ENCODE results near the gene PRPF8. TPM values are rescaled to one million over a fixed set of nuclear protein-coding genes. Genes with fewer than 3 reads are reported as not detected.

The PRPF8 gene
- polyA plus RNA-seq, 1 donor from 2014 or later: 56.9 TPM

DNA sequence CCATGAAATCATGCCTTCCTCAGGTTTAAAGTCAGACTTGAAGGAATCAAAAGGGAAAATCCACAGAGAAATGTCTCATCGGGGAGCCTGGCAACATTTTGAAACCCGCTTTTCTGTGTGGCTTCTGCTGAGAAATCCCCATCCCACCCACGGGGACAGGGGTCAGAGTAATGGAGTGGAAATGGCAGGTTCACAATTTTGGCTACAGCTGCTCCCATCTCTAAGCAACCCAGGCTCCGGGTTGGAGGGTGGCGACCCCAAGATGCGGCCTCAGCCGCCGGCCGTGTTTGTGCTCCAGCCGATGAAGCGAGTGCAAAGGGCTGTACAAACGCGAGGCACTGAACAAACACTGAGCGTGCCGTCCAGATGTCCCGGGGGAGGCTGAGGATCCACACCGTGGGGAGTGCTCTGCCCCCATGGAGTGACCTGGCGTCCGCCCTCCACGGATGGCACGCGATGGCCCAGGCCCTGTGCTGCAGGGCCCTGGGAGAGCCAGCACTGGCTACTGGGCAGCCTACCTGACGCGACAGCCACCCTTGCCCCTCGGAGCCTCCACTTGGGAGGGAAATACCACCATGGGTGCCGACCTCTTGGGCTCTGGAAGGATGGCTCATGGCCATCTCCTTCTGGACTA lies 78.2 kb downstream of the PRPF8 start:
- Histone ChIP-seq H2AFZ (ENCODE audit: low read depth, low read length) (no peak overlapping the region), H3K9me3 (ENCODE audit: low read length) (peaks cover 6% of the 10 kb centered on the region), H3K36me3 (ENCODE audit: insufficient read depth, low read length) (peaks cover 8% of the 10 kb centered on the region), H3K4me2 (ENCODE audit: low read length) (no peak overlapping the region), H3K9me2 (ENCODE audit: insufficient read depth, low read length) (no peaks in the 10 kb centered on the region), H3K79me2 (replicated peaks; ENCODE audit: insufficient read depth, low read length) (no peaks in the 10 kb centered on the region), H3K27me3 (ENCODE audit: insufficient read depth, low read depth, low read length) (no peaks in the 10 kb centered on the region), H3K9ac (ENCODE audit: low read length) (no peak overlapping the region), H3K27ac (ENCODE audit: low read length) (no peak overlapping the region), H3F3A (ENCODE audit: insufficient read depth, low read length, poor library complexity, severe bottlenecking) (no peaks in the 10 kb centered on the region), H4K20me1 (ENCODE audit: insufficient read depth) (no peaks in the 10 kb centered on the region), H3K4me3 (ENCODE audit: low read length) (no peak overlapping the region)
- TF ChIP-seq MXI1 (conservative IDR thresholded peaks at IDR 0.05; ENCODE audit: poor library complexity, severe bottlenecking) (no peak), RAD21 (conservative IDR thresholded peaks at IDR 0.05) (no peak), EZH2 (IDR thresholded peaks at IDR 0.05; ENCODE audit: borderline replicate concordance, insufficient read depth, low read length, poor library complexity, severe bottlenecking) (no peak), SMC3 (conservative IDR thresholded peaks at IDR 0.05; ENCODE audit: poor library complexity) (no peak), POLR2AphosphoS5 (IDR thresholded peaks at IDR 0.05) (no peak), TAF1 (IDR thresholded peaks at IDR 0.05; ENCODE audit: low read depth) (no peak), EP300 (conservative IDR thresholded peaks at IDR 0.05; ENCODE audit: poor library complexity, severe bottlenecking) (no peak)
- TF ChIP-seq, protein P1, sequence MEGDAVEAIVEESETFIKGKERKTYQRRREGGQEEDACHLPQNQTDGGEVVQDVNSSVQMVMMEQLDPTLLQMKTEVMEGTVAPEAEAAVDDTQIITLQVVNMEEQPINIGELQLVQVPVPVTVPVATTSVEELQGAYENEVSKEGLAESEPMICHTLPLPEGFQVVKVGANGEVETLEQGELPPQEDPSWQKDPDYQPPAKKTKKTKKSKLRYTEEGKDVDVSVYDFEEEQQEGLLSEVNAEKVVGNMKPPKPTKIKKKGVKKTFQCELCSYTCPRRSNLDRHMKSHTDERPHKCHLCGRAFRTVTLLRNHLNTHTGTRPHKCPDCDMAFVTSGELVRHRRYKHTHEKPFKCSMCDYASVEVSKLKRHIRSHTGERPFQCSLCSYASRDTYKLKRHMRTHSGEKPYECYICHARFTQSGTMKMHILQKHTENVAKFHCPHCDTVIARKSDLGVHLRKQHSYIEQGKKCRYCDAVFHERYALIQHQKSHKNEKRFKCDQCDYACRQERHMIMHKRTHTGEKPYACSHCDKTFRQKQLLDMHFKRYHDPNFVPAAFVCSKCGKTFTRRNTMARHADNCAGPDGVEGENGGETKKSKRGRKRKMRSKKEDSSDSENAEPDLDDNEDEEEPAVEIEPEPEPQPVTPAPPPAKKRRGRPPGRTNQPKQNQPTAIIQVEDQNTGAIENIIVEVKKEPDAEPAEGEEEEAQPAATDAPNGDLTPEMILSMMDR (IDR thresholded peaks at IDR 0.05; ENCODE audit: poor library complexity, severe bottlenecking): no peak
- TF ChIP-seq, protein P2, sequence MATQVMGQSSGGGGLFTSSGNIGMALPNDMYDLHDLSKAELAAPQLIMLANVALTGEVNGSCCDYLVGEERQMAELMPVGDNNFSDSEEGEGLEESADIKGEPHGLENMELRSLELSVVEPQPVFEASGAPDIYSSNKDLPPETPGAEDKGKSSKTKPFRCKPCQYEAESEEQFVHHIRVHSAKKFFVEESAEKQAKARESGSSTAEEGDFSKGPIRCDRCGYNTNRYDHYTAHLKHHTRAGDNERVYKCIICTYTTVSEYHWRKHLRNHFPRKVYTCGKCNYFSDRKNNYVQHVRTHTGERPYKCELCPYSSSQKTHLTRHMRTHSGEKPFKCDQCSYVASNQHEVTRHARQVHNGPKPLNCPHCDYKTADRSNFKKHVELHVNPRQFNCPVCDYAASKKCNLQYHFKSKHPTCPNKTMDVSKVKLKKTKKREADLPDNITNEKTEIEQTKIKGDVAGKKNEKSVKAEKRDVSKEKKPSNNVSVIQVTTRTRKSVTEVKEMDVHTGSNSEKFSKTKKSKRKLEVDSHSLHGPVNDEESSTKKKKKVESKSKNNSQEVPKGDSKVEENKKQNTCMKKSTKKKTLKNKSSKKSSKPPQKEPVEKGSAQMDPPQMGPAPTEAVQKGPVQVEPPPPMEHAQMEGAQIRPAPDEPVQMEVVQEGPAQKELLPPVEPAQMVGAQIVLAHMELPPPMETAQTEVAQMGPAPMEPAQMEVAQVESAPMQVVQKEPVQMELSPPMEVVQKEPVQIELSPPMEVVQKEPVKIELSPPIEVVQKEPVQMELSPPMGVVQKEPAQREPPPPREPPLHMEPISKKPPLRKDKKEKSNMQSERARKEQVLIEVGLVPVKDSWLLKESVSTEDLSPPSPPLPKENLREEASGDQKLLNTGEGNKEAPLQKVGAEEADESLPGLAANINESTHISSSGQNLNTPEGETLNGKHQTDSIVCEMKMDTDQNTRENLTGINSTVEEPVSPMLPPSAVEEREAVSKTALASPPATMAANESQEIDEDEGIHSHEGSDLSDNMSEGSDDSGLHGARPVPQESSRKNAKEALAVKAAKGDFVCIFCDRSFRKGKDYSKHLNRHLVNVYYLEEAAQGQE (IDR thresholded peaks at IDR 0.05; ENCODE audit: borderline replicate concordance): no peak

DNA sequence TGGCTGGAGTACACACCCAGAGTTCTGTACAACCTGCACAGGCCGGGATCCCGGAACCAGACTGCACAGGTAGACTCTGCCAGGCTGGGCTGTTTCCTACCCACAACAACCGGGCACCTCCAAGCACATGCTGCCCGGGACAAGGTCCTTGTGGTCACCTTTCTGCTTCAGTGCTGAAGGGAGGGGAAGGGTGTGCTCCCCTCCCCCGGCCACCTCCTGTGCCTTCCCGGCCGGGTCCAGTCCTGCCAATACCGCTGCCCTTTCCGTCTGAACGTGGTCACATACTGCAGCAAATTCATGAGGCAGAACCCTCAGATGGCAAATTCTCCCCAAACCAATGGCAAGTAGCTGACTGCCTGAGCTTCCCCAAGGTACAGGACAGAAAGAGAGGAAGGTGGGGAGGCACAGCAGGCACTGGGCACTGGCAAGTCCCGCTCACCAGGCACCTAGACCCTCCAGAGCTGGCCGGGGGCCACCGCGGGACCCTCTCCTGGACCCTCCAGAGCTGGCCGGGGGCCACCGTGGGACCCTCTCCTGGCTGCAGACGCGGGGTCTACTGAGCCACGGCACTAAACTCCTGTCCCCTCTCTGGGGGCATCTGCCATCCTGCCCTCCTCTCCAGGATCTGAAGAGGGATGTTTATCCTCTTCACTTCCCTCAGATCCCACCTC lies 78.9 kb downstream of the PRPF8 start:
- H2AFZ ChIP-seq (ENCODE audit: low read depth, low read length): no peak overlapping the region

More for the DNA sequence above, 78.9 kb downstream of the PRPF8 start:
- Histone ChIP-seq H4K20me1 (ENCODE audit: insufficient read depth) (no peaks in the 10 kb centered on the region), H3K9ac (ENCODE audit: low read length) (no peak overlapping the region), H3K9me3 (ENCODE audit: low read length) (peaks cover 11% of the 10 kb centered on the region), H3K27ac (ENCODE audit: low read length) (no peak overlapping the region), H3K4me2 (ENCODE audit: low read length) (no peak overlapping the region), H3K27me3 (ENCODE audit: insufficient read depth, low read depth, low read length) (no peaks in the 10 kb centered on the region), H3K79me2 (replicated peaks; ENCODE audit: insufficient read depth, low read length) (no peaks in the 10 kb centered on the region), H3K9me2 (ENCODE audit: insufficient read depth, low read length) (no peaks in the 10 kb centered on the region), H3F3A (ENCODE audit: insufficient read depth, low read length, poor library complexity, severe bottlenecking) (no peaks in the 10 kb centered on the region), H3K36me3 (ENCODE audit: insufficient read depth, low read length) (peaks cover 10% of the 10 kb centered on the region), H3K4me3 (ENCODE audit: low read length) (no peak overlapping the region)
- TF ChIP-seq EZH2 (IDR thresholded peaks at IDR 0.05; ENCODE audit: borderline replicate concordance, insufficient read depth, low read length, poor library complexity, severe bottlenecking) (no peak), SMC3 (conservative IDR thresholded peaks at IDR 0.05; ENCODE audit: poor library complexity) (no peak), EP300 (conservative IDR thresholded peaks at IDR 0.05; ENCODE audit: poor library complexity, severe bottlenecking) (no peak), TAF1 (IDR thresholded peaks at IDR 0.05; ENCODE audit: low read depth) (no peak), RAD21 (conservative IDR thresholded peaks at IDR 0.05) (no peak), POLR2AphosphoS5 (IDR thresholded peaks at IDR 0.05) (no peak)
- TF ChIP-seq, protein P2 (IDR thresholded peaks at IDR 0.05; ENCODE audit: borderline replicate concordance): no peak
- TF ChIP-seq, protein P1 (IDR thresholded peaks at IDR 0.05; ENCODE audit: poor library complexity, severe bottlenecking): no peak

Data from neural cell (in vitro differentiated cells).